Measurements from ENCODE around the gene NKTR. TPM values are rescaled to one million over a fixed set of nuclear protein-coding genes. Genes with fewer than 3 reads are reported as not detected.

The NKTR gene
- total RNA-seq, 2 experiments from 2014 or later = 90.2 to 154 TPM

DNA sequence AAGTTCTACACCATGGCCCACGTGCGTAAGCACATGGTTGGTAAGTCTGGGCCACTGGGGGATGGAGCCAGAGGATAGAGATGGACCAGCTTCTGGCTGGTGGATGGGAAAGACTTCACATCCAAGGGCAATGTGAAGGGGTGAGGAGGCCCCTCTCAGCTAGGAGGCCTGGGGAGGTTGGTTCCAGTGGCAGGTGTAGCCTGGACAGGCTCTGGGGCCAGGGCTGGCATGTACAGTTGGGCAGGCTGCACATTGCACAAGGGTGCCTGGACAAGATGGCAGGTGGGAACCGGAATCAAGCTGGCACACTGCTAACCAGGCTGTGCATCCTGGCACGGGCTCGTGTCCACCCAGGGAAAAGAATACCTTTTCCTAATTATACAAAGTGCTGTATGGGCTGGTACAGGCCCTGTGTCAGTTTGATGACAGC, 61.1 kb downstream of the NKTR start:
- no peak for DNase-seq (ENCODE audit: low spot score)
- CTCF ChIA-PET (ENCODE audit: unreplicated experiment) = no interaction called here
- no peak overlapping the region for H3K4me2 ChIP-seq (ENCODE audit: low read length)
- intact Hi-C loops (cut with micrococcal nuclease; ENCODE audit: unreplicated experiment) = no loop called here
- TF ChIP-seq, protein P1, sequence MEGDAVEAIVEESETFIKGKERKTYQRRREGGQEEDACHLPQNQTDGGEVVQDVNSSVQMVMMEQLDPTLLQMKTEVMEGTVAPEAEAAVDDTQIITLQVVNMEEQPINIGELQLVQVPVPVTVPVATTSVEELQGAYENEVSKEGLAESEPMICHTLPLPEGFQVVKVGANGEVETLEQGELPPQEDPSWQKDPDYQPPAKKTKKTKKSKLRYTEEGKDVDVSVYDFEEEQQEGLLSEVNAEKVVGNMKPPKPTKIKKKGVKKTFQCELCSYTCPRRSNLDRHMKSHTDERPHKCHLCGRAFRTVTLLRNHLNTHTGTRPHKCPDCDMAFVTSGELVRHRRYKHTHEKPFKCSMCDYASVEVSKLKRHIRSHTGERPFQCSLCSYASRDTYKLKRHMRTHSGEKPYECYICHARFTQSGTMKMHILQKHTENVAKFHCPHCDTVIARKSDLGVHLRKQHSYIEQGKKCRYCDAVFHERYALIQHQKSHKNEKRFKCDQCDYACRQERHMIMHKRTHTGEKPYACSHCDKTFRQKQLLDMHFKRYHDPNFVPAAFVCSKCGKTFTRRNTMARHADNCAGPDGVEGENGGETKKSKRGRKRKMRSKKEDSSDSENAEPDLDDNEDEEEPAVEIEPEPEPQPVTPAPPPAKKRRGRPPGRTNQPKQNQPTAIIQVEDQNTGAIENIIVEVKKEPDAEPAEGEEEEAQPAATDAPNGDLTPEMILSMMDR (conservative IDR thresholded peaks at IDR 0.05; ENCODE audit: low read length) = no peak
- H3K4me3 ChIP-seq (ENCODE audit: low read depth, low read length, poor library complexity, severe bottlenecking) = no peak overlapping the region
- H3K4me1 ChIP-seq (ENCODE audit: insufficient read depth, low read length, poor library complexity, severe bottlenecking) = no peaks in the 10 kb centered on the region
- no TSS peak for BruUV-seq (replicated peaks)
- no peaks in the 10 kb centered on the region for H3K36me3 ChIP-seq (ENCODE audit: insufficient read depth, low read length)
- no peaks in the 10 kb centered on the region for H3K79me2 ChIP-seq (ENCODE audit: insufficient read depth, low read depth, low read length)
- H3K9me2 ChIP-seq (ENCODE audit: insufficient read depth, low read length) = no peaks in the 10 kb centered on the region
- no peak overlapping the region for H2AFZ ChIP-seq (ENCODE audit: low read length)
- POLR2A ChIA-PET = interaction anchor here (1.2 kb wide), 1 partner anchor 9 kb away, joined by 3 read pairs; no protein-coding TSS in a partner anchor
- no peaks in the 10 kb centered on the region for H3K9me3 ChIP-seq (ENCODE audit: low read length)
- H4K20me1 ChIP-seq (ENCODE audit: insufficient read depth, low read length) = no peaks in the 10 kb centered on the region
- H3K27ac ChIP-seq (ENCODE audit: low read depth, low read length, poor library complexity, severe bottlenecking) = no peak overlapping the region

GRCh38 chr3:42662037-42662812, 61.7 kb downstream of the NKTR start:
- BruUV-seq (replicated peaks) = no TSS peak

More at GRCh38 chr3:42662037-42662812, 61.7 kb downstream of the NKTR start:
- ChIA-PET CTCF (ENCODE audit: unreplicated experiment) (no interaction called here), POLR2A (no interaction called here)
- DNase-seq (ENCODE audit: low spot score) = no peak
- H3K27ac ChIP-seq (ENCODE audit: low read depth, low read length, poor library complexity, severe bottlenecking) = no peak overlapping the region
- H3K9me2 ChIP-seq (ENCODE audit: insufficient read depth, low read length) = no peaks in the 10 kb centered on the region
- no peaks in the 10 kb centered on the region for H3K79me2 ChIP-seq (ENCODE audit: insufficient read depth, low read depth, low read length)
- H3K9me3 ChIP-seq (ENCODE audit: low read length) = no peaks in the 10 kb centered on the region
- no peaks in the 10 kb centered on the region for H4K20me1 ChIP-seq (ENCODE audit: insufficient read depth, low read length)
- H3K4me2 ChIP-seq (ENCODE audit: low read length) = no peak overlapping the region
- H3K4me1 ChIP-seq (ENCODE audit: insufficient read depth, low read length, poor library complexity, severe bottlenecking) = no peaks in the 10 kb centered on the region
- no peak overlapping the region for H2AFZ ChIP-seq (ENCODE audit: low read length)
- TF ChIP-seq, protein P1 (conservative IDR thresholded peaks at IDR 0.05; ENCODE audit: low read length) = no peak
- no peak for TF ChIP-seq EZH2phosphoT487 (IDR thresholded peaks at IDR 0.05; ENCODE audit: borderline replicate concordance, low read depth, low read length)
- intact Hi-C loops (cut with micrococcal nuclease; ENCODE audit: unreplicated experiment) = no loop called here
- H3K4me3 ChIP-seq (ENCODE audit: low read depth, low read length, poor library complexity, severe bottlenecking) = no peak overlapping the region
- no peaks in the 10 kb centered on the region for H3K36me3 ChIP-seq (ENCODE audit: insufficient read depth, low read length)
